HCT116 (cell line): Measurements from ENCODE around the gene TELO2. TPM values are rescaled to one million over a fixed set of nuclear protein-coding genes. Genes with fewer than 3 reads are reported as not detected.
A peak's percentile ranks its signal among the peaks of the same experiment; 100 is the strongest.

Experiments used
- ATF3 ChIP-seq: IDR thresholded peaks from 2 replicates; pipeline ENCODE4 v1.6.1; 2012
- CBX3 ChIP-seq: IDR thresholded peaks from 2 replicates; pipeline ENCODE4 v1.6.1; 2012; ENCODE audit warnings: low read depth
- EGR1 ChIP-seq: IDR thresholded peaks from 2 replicates; pipeline ENCODE4 v1.6.1; 2012; ENCODE audit warnings: low read depth
- ELF1 ChIP-seq: IDR thresholded peaks from 2 replicates; pipeline ENCODE4 v1.6.1; 2012; ENCODE audit warnings: low read depth, borderline replicate concordance
- EZH2 ChIP-seq: fragments of 200-600 bp; sonication (generic); IDR thresholded peaks from 2 replicates; pipeline ENCODE4 v1.6.1; 2017; ENCODE audit warnings: antibody characterized with exemption, mixed run types
- EZH2phosphoT487 ChIP-seq: fragments of 200-600 bp; IDR thresholded peaks from 2 replicates; pipeline ENCODE4 v1.6.1; 2018; ENCODE audit warnings: antibody characterized with exemption, borderline replicate concordance
- JUND ChIP-seq: IDR thresholded peaks from 2 replicates; pipeline ENCODE4 v1.6.1; 2012
- MAX ChIP-seq: IDR thresholded peaks from 2 replicates; pipeline ENCODE4 v1.6.1; 2012
- POLR2AphosphoS5 ChIP-seq: IDR thresholded peaks from 2 replicates; pipeline ENCODE4 v1.6.1; 2011; ENCODE audit warnings: mild to moderate bottlenecking, low read depth, low read length, moderate library complexity
- SIN3A ChIP-seq: IDR thresholded peaks from 2 replicates; pipeline ENCODE4 v1.6.1; 2012; ENCODE audit warnings: low read depth
- SP1 ChIP-seq: IDR thresholded peaks from 2 replicates; pipeline ENCODE4 v1.6.1; 2012; ENCODE audit warnings: low read depth
- SRF ChIP-seq: IDR thresholded peaks from 2 replicates; pipeline ENCODE4 v1.6.1; 2012; ENCODE audit warnings: low read depth
- TCF7L2 ChIP-seq: IDR thresholded peaks from 2 replicates; pipeline ENCODE4 v1.7.0; 2011; ENCODE audit warnings: borderline replicate concordance, inconsistent platforms; ENCODE audit not compliant: insufficient read depth, insufficient read length; ENCODE audit errors: extremely low read depth
- YY1 ChIP-seq: IDR thresholded peaks from 2 replicates; pipeline ENCODE4 v1.6.1; 2011; ENCODE audit warnings: low read length, low read depth, moderate library complexity, mild to moderate bottlenecking; ENCODE audit not compliant: insufficient replicate concordance; ENCODE audit errors: extremely low read depth
- ZBTB33 ChIP-seq: IDR thresholded peaks from 2 replicates; pipeline ENCODE4 v1.6.1; 2011; ENCODE audit warnings: mild to moderate bottlenecking, low read length, moderate library complexity; ENCODE audit not compliant: insufficient replicate concordance; ENCODE audit errors: extremely low read depth
- ZFX ChIP-seq: fragments of 450-650 bp; IDR thresholded peaks from 2 replicates; pipeline ENCODE4 v1.6.1; 2017
- ZNF274 ChIP-seq: fragments of 200-500 bp; sonication (Bioruptor generic); IDR thresholded peaks from 2 replicates; pipeline ENCODE4 v1.6.1; 2014; ENCODE audit warnings: mild to moderate bottlenecking, low read depth, low read length, inconsistent platforms
- total RNA-seq: library from RNA; stranded (reverse); gene quantifications from one replicate; pipeline ENCODE4 v1.2.1, GENCODE V29; 2021; ENCODE audit not compliant: unreplicated experiment

TELO2 gene
- total RNA-seq, 1 experiment from 2014 or later = 74.3 TPM

GRCh38 chr16:1474796-1475551, 18.2 kb upstream of the TELO2 start, which contains the start of gene CLCN7 (continued):
- peak; percentile 98 for TF ChIP-seq ZFX
- TF ChIP-seq ZBTB33 = peak; percentile 63
- TF ChIP-seq ELF1 = no peak
- TF ChIP-seq SRF = no peak
- TF ChIP-seq YY1 = no peak
- TF ChIP-seq MAX = peak; percentile 97
- TF ChIP-seq POLR2AphosphoS5 = peak; percentile 77
- TF ChIP-seq EZH2phosphoT487 = no peak
- TF ChIP-seq ATF3 = no peak
- TF ChIP-seq CBX3 = no peak
- no peak; the same call in 1 of the 2 replicates for TF ChIP-seq JUND
- TF ChIP-seq TCF7L2 = peak; percentile 43
- TF ChIP-seq SIN3A = peak; percentile 99
- TF ChIP-seq ZNF274 = no peak
- TF ChIP-seq EGR1 = peak; percentile 49; the same call in 1 of the 2 replicates
- TF ChIP-seq EZH2 = no peak
- no peak; the same call in 1 of the 2 replicates for TF ChIP-seq SP1
- TF ChIP-seq, all 23 proteins: peak for 8
